Lower leg skin (tissue), 3 donors: ENCODE data around the gene CEP128.

Experiments
- CTCF ChIP-seq, 3 donors: fragments of 450-650 bp; IDR thresholded peaks; one replicate each; pipeline ENCODE4 v1.5.1; 2016; ENCODE audit warnings: antibody characterized with exemption in 3 of 3, mild to moderate bottlenecking in 3 of 3, moderate library complexity in 2 of 3
- POLR2A ChIP-seq, 2 donors: fragments of 450-650 bp; IDR thresholded peaks; one replicate each; pipeline ENCODE4 v1.6.1; 2016 to 2017; ENCODE audit warnings: antibody characterized with exemption in 2 of 2, mild to moderate bottlenecking in 1 of 2, moderate library complexity in 1 of 2

- TF ChIP-seq POLR2A (IDR thresholded peaks at IDR 0.05) (no peak), CTCF (IDR thresholded peaks at IDR 0.05) (no peak)
These were observed 493.3 kb downstream of the CEP128 start for GRCh38 chr14:80448267-80448666.
